Body of pancreas (tissue), 4 donors: ENCODE data around the gene XKR3.

Experiments used
- POLR2A ChIP-seq, 3 donors: fragments of 450-650 bp; IDR thresholded peaks; one replicate each; pipeline ENCODE4 v1.6.1; 2016; ENCODE audit warnings: antibody characterized with exemption in 3 of 3, mild to moderate bottlenecking in 2 of 3
- TF ChIP-seq, protein P1 (sequence below), 7 experiments: fragments of 450-650 bp in 4 of 7; fragments of 200-600 bp in 3 of 7; sonication (generic) in 3 of 7; IDR thresholded peaks; one replicate each; pipeline ENCODE4 v1.5.1; 2016 to 2019; ENCODE audit warnings: antibody characterized with exemption in 7 of 7

- TF ChIP-seq, protein P1, sequence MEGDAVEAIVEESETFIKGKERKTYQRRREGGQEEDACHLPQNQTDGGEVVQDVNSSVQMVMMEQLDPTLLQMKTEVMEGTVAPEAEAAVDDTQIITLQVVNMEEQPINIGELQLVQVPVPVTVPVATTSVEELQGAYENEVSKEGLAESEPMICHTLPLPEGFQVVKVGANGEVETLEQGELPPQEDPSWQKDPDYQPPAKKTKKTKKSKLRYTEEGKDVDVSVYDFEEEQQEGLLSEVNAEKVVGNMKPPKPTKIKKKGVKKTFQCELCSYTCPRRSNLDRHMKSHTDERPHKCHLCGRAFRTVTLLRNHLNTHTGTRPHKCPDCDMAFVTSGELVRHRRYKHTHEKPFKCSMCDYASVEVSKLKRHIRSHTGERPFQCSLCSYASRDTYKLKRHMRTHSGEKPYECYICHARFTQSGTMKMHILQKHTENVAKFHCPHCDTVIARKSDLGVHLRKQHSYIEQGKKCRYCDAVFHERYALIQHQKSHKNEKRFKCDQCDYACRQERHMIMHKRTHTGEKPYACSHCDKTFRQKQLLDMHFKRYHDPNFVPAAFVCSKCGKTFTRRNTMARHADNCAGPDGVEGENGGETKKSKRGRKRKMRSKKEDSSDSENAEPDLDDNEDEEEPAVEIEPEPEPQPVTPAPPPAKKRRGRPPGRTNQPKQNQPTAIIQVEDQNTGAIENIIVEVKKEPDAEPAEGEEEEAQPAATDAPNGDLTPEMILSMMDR (IDR thresholded peaks at IDR 0.05): no peak
- no peak for TF ChIP-seq POLR2A (IDR thresholded peaks at IDR 0.05)
Observed at GRCh38 chr22:16866167-16866566, 41.0 kb upstream of the XKR3 start.
